Peyer's patch (tissue), 4 donors: Measurements from ENCODE around the gene EMILIN2.

Experiments
- POLR2A ChIP-seq, 2 donors: fragments of 450-650 bp; IDR thresholded peaks; one replicate each; pipeline ENCODE4 v1.5.1; 2017; ENCODE audit warnings: antibody characterized with exemption in 2 of 2, mild to moderate bottlenecking in 2 of 2, moderate library complexity in 2 of 2
- TF ChIP-seq, protein P1 (sequence below), 6 experiments: fragments of 450-650 bp in 4 of 6; fragments of 200-600 bp in 2 of 6; sonication (generic) in 1 of 6; IDR thresholded peaks; one replicate each; pipeline ENCODE4 v1.5.1; 2017 to 2019; ENCODE audit warnings: antibody characterized with exemption in 6 of 6, mild to moderate bottlenecking in 3 of 6, moderate library complexity in 1 of 6

DNA sequence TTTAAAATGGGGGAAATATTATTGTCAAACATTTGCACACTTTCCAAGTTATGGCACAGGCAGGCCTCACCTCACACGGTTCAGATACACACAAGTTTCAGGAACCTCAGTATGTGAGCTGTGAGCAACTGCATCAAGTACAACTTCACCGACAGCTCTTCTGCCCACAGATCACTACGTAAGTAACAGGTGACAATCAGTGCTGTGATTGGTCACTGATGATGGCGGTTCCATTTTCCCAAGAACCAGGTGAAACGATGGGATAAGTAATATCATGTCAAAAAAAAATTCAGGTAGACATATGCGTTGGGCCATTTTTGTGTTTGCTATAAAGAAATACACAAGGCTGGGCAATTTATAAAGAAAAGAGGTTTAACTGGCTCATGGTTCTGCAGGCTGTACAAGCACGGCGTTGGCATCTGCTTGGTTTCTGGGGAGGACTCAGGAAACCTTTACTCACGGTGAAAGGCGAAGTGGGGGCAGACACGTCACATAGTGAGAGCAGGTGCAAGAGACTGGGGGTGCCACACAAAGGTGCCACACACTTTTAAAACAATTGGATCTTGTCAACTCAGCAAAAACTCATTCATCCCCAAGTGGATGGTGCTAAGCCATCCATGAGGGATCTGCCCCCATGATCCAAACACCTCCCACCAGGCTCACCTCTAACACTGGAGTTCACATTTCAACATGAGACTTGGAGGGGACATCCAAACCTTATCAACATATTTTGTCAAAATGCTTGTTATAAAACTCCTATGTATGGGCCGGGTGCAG lies 108.3 kb downstream of the EMILIN2 start:
- TF ChIP-seq, protein P1, sequence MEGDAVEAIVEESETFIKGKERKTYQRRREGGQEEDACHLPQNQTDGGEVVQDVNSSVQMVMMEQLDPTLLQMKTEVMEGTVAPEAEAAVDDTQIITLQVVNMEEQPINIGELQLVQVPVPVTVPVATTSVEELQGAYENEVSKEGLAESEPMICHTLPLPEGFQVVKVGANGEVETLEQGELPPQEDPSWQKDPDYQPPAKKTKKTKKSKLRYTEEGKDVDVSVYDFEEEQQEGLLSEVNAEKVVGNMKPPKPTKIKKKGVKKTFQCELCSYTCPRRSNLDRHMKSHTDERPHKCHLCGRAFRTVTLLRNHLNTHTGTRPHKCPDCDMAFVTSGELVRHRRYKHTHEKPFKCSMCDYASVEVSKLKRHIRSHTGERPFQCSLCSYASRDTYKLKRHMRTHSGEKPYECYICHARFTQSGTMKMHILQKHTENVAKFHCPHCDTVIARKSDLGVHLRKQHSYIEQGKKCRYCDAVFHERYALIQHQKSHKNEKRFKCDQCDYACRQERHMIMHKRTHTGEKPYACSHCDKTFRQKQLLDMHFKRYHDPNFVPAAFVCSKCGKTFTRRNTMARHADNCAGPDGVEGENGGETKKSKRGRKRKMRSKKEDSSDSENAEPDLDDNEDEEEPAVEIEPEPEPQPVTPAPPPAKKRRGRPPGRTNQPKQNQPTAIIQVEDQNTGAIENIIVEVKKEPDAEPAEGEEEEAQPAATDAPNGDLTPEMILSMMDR (IDR thresholded peaks at IDR 0.05): no peak
- TF ChIP-seq POLR2A (IDR thresholded peaks at IDR 0.05): no peak
